Panc1 (cell line): ENCODE measurements around the gene SETD7.

Experiments
- POLR2AphosphoS5 ChIP-seq: IDR thresholded peaks from 2 replicates; pipeline ENCODE4 v1.6.1; 2012; ENCODE audit warnings: mild to moderate bottlenecking, low read depth, low read length, moderate library complexity
- SIN3A ChIP-seq: IDR thresholded peaks from 2 replicates; pipeline ENCODE4 v1.6.1; 2012; ENCODE audit warnings: low read depth, mild to moderate bottlenecking, low read length, moderate library complexity, borderline replicate concordance; ENCODE audit not compliant: insufficient read depth
- TCF7L2 ChIP-seq: IDR thresholded peaks from 2 replicates; pipeline ENCODE4 v1.6.1; 2011; ENCODE audit warnings: mild to moderate bottlenecking, low read depth, low read length, inconsistent platforms
- TF ChIP-seq, protein P1 (sequence below): fragments of 450-650 bp; IDR thresholded peaks from 2 replicates; pipeline ENCODE4 v1.5.1; 2017; ENCODE audit warnings: mild to moderate bottlenecking
- TF ChIP-seq, protein P2 (sequence below), 2 experiments: IDR thresholded peaks; 2 replicates each; pipeline ENCODE4 v1.6.1; 2011 to 2012; ENCODE audit warnings: low read depth in 2 of 2, control low read depth in 1 of 2, low read length in 1 of 2, mild to moderate bottlenecking in 1 of 2, moderate library complexity in 1 of 2; ENCODE audit not compliant: insufficient read depth in 1 of 2

DNA sequence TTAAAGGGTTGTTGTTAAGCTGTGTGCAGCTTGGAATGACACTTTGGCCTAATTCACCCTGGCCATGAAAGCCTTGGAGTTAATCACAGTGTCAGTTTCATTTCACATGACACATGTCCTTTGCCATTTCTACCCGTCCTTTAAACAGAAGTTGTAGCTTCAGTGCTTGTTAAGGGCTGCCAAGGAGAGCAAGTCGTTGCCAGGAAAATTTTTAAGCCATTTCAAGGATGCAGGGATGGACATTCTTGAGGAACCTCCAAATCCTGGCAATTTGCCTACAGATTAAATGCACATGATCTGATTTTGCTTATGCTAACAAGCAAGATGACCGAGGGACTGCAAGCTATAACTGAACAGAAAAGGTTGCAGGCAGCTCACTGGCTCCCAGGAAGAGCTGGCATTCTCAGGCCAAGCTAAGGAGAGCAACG, 40.5 kb downstream of the SETD7 start:
- TF ChIP-seq, protein P1, sequence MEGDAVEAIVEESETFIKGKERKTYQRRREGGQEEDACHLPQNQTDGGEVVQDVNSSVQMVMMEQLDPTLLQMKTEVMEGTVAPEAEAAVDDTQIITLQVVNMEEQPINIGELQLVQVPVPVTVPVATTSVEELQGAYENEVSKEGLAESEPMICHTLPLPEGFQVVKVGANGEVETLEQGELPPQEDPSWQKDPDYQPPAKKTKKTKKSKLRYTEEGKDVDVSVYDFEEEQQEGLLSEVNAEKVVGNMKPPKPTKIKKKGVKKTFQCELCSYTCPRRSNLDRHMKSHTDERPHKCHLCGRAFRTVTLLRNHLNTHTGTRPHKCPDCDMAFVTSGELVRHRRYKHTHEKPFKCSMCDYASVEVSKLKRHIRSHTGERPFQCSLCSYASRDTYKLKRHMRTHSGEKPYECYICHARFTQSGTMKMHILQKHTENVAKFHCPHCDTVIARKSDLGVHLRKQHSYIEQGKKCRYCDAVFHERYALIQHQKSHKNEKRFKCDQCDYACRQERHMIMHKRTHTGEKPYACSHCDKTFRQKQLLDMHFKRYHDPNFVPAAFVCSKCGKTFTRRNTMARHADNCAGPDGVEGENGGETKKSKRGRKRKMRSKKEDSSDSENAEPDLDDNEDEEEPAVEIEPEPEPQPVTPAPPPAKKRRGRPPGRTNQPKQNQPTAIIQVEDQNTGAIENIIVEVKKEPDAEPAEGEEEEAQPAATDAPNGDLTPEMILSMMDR: no peak
- TF ChIP-seq POLR2AphosphoS5 (no peak), SIN3A (no peak), TCF7L2 (no peak)
- TF ChIP-seq, protein P2, sequence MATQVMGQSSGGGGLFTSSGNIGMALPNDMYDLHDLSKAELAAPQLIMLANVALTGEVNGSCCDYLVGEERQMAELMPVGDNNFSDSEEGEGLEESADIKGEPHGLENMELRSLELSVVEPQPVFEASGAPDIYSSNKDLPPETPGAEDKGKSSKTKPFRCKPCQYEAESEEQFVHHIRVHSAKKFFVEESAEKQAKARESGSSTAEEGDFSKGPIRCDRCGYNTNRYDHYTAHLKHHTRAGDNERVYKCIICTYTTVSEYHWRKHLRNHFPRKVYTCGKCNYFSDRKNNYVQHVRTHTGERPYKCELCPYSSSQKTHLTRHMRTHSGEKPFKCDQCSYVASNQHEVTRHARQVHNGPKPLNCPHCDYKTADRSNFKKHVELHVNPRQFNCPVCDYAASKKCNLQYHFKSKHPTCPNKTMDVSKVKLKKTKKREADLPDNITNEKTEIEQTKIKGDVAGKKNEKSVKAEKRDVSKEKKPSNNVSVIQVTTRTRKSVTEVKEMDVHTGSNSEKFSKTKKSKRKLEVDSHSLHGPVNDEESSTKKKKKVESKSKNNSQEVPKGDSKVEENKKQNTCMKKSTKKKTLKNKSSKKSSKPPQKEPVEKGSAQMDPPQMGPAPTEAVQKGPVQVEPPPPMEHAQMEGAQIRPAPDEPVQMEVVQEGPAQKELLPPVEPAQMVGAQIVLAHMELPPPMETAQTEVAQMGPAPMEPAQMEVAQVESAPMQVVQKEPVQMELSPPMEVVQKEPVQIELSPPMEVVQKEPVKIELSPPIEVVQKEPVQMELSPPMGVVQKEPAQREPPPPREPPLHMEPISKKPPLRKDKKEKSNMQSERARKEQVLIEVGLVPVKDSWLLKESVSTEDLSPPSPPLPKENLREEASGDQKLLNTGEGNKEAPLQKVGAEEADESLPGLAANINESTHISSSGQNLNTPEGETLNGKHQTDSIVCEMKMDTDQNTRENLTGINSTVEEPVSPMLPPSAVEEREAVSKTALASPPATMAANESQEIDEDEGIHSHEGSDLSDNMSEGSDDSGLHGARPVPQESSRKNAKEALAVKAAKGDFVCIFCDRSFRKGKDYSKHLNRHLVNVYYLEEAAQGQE (IDR thresholded peaks at IDR 0.05; ENCODE audit: insufficient read depth in 1 of 2, low read depth in 2 of 2, low read length in 1 of 2): no peak
